Skeletal muscle satellite cell (primary cell): ENCODE data around the gene IPPK.

ENCODE experiments used
- H3K27me3 ChIP-seq: 2 replicates; pipeline ENCODE4 v1.7.0; 2013; ENCODE audit warnings: low read length; ENCODE audit not compliant: control insufficient read depth, insufficient read depth
- H3K36me3 ChIP-seq: 2 replicates; pipeline ENCODE4 v1.7.0; 2013; ENCODE audit warnings: mild to moderate bottlenecking, control low read depth, low read length; ENCODE audit not compliant: insufficient read depth
- H3K4me1 ChIP-seq: 2 replicates; pipeline ENCODE4 v1.7.0; 2013; ENCODE audit warnings: low read length; ENCODE audit not compliant: control insufficient read depth, insufficient read depth
- H3K4me2 ChIP-seq: 2 replicates; pipeline ENCODE4 v1.7.0; 2013; ENCODE audit warnings: mild to moderate bottlenecking, low read length
- H3K4me3 ChIP-seq: 2 replicates; pipeline ENCODE4 v1.7.0; 2013; ENCODE audit warnings: low read length
- H3K9ac ChIP-seq: 2 replicates; pipeline ENCODE4 v1.7.0; 2013; ENCODE audit warnings: mild to moderate bottlenecking, low read depth, low read length, moderate library complexity
- H3K9me3 ChIP-seq: replicated peaks from 2 replicates; pipeline ENCODE4 v1.7.0; 2013; ENCODE audit warnings: mild to moderate bottlenecking, control low read depth, low read length

Gene IPPK

GRCh38 chr9:92663126-92663525 lies 6.8 kb downstream of the IPPK start:
- H3K36me3 ChIP-seq, result peaks cover 31% of the 10 kb centered on the region
- peaks cover 10% of the 10 kb centered on the region for H3K4me1 ChIP-seq
- H3K4me3 ChIP-seq, result no peak overlapping the region
- H3K9ac ChIP-seq, result no peak overlapping the region
- H3K27me3 ChIP-seq, result no peaks in the 10 kb centered on the region
- H3K4me2 ChIP-seq, result no peak overlapping the region
- no peaks in the 10 kb centered on the region for H3K9me3 ChIP-seq

DNA sequence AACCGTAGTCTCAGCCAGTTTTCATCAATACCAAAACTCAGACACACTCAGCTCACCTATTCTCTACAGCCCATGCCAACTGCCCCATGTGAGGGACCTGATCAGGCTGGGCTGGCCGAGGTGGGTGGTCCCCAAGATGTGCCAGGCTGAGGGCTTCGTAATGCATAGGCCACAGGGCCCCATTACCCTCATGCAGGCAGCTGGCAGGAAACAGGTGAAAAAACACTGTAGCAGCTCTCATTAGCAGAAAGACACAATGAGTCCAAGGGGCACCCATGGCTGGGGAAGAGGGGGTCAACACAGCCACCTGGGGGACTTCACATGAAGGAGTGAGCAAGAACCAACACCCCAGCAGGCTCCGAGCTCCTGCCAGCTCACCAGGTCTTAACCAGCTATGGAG lies 8.2 kb downstream of the IPPK start:
- Histone ChIP-seq H3K9ac (no peak overlapping the region), H3K27me3 (no peaks in the 10 kb centered on the region), H3K4me3 (no peak overlapping the region), H3K4me1 (peaks cover 14% of the 10 kb centered on the region), H3K4me2 (no peak overlapping the region), H3K9me3 (no peaks in the 10 kb centered on the region), H3K36me3 (peaks cover 28% of the 10 kb centered on the region)

DNA sequence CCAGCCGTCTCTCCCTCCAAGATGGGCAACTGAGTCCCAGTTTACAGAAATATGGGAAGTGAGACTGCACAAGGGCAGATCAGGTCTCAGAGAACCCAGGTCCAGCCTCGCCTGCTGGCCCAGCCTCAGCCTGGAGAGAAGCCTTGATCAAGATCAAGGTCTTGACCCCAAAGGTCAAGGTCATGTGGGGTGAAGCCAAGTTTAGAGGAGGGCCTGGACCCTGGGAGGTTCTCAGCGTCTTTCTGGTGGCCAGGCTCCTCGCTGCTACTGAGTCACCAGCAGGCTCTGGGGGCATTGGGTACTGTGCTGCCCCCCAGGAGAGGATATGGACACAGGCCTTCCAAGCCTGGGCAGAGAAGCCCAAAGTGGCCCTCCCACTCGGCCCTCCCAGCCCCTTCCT lies 8.8 kb downstream of the IPPK start:
- H3K9me3 ChIP-seq, result no peaks in the 10 kb centered on the region
- H3K4me1 ChIP-seq, result peaks cover 14% of the 10 kb centered on the region
- no peaks in the 10 kb centered on the region for H3K27me3 ChIP-seq
- no peak overlapping the region for H3K9ac ChIP-seq
- H3K36me3 ChIP-seq, result peaks cover 22% of the 10 kb centered on the region
- H3K4me2 ChIP-seq, result no peak overlapping the region
- no peak overlapping the region for H3K4me3 ChIP-seq

GRCh38 chr9:92660266-92660665 lies 9.7 kb downstream of the IPPK start:
- H3K4me1 ChIP-seq, result peaks cover 14% of the 10 kb centered on the region
- no peak overlapping the region for H3K9ac ChIP-seq
- H3K9me3 ChIP-seq, result no peaks in the 10 kb centered on the region
- H3K4me2 ChIP-seq, result no peak overlapping the region
- no peak overlapping the region for H3K4me3 ChIP-seq
- no peaks in the 10 kb centered on the region for H3K27me3 ChIP-seq
- H3K36me3 ChIP-seq, result peaks cover 25% of the 10 kb centered on the region

DNA sequence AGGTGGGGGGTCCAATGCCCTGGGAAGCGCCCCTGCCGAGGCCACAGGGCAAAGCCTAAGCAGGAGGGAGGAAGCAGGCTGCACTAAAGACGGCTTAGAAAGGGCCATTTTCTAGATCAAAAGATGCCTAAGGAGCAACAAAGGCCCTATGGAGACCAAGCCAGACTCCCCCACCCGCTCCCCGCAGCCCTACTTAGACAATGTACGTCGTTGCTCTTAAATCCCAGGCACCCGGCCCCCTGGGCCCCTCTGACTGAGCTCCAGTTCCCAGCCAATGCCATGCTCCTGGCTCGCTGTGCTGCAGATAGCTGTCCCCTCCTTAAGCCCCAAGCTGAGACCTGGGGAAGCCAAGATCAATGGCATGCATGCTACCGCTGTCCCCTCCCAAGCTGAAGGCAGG lies 10.3 kb downstream of the IPPK start:
- H3K9me3 ChIP-seq, result no peaks in the 10 kb centered on the region
- H3K36me3 ChIP-seq, result peaks cover 32% of the 10 kb centered on the region
- peaks cover 14% of the 10 kb centered on the region for H3K4me1 ChIP-seq
- H3K9ac ChIP-seq, result no peak overlapping the region
- H3K4me3 ChIP-seq, result no peak overlapping the region
- no peak overlapping the region for H3K4me2 ChIP-seq
- no peaks in the 10 kb centered on the region for H3K27me3 ChIP-seq

- Histone ChIP-seq H3K4me2 (no peak overlapping the region), H3K9ac (no peak overlapping the region), H3K9me3 (no peaks in the 10 kb centered on the region), H3K27me3 (no peaks in the 10 kb centered on the region), H3K36me3 (peaks cover 26% of the 10 kb centered on the region), H3K4me1 (peaks cover 14% of the 10 kb centered on the region), H3K4me3 (no peak overlapping the region)
Measured at GRCh38 chr9:92658611-92659010, 11.3 kb downstream of the IPPK start.

DNA sequence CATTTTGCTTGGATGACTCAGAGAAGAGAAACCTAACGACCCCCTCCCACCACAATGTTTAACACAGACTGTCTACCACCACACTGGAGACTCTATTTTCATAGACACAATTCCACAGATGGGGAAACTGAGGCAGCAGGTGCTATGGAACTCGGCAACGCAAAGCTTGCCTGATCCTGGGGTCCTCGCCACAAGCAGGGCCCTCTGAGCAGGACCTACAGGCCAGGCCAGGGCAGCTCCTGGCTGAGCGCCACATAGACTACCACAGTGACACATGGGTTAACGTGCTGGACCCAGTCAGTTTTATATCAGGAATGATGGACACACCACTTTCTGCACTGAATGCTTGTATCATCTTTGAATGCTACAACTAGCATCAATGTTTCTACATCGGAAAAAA lies 11.8 kb downstream of the IPPK start:
- Histone ChIP-seq H3K27me3 (no peaks in the 10 kb centered on the region), H3K9ac (no peak overlapping the region), H3K36me3 (peaks cover 28% of the 10 kb centered on the region), H3K9me3 (no peaks in the 10 kb centered on the region), H3K4me1 (peaks cover 14% of the 10 kb centered on the region), H3K4me2 (no peak overlapping the region), H3K4me3 (no peak overlapping the region)

- peaks cover 29% of the 10 kb centered on the region for H3K36me3 ChIP-seq
- H3K9me3 ChIP-seq, result no peaks in the 10 kb centered on the region
- H3K4me3 ChIP-seq, result no peak overlapping the region
- peaks cover 14% of the 10 kb centered on the region for H3K4me1 ChIP-seq
- H3K4me2 ChIP-seq, result no peak overlapping the region
- H3K9ac ChIP-seq, result no peak overlapping the region
- no peaks in the 10 kb centered on the region for H3K27me3 ChIP-seq
Measured at GRCh38 chr9:92657296-92658094, 12.4 kb downstream of the IPPK start.

DNA sequence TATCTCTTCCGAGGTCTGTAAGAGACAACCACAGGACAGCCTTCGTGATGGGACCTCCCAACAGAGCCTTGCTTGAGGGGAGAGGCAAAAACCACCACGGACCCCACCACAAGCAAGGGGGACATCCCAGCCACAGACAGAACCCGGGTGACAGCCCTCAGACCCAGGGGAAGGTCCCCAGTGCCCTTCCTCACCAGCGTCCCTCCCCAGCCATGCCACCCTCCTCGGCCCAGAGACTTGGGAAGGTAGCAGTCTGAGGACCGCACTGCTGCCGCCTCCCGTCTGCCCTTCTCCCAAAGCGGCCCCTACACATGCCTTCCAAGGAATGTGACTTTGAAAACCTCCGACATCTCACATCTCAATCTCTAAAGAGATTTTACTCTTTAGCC lies 13.4 kb downstream of the IPPK start:
- Histone ChIP-seq H3K9me3 (no peaks in the 10 kb centered on the region), H3K27me3 (no peaks in the 10 kb centered on the region), H3K4me1 (peaks cover 12% of the 10 kb centered on the region), H3K9ac (no peak overlapping the region), H3K4me2 (no peak overlapping the region), H3K4me3 (no peak overlapping the region), H3K36me3 (peaks cover 31% of the 10 kb centered on the region)

GRCh38 chr9:92655896-92656536 lies 13.9 kb downstream of the IPPK start:
- Histone ChIP-seq H3K36me3 (peaks cover 31% of the 10 kb centered on the region), H3K9ac (no peak overlapping the region)

GRCh38 chr9:92655366-92655765 lies 14.6 kb downstream of the IPPK start:
- no peaks in the 10 kb centered on the region for H3K9me3 ChIP-seq

More at GRCh38 chr9:92655896-92656536, 13.9 kb downstream of the IPPK start:
- H3K9me3 ChIP-seq, result no peaks in the 10 kb centered on the region
- no peak overlapping the region for H3K4me2 ChIP-seq
- H3K4me3 ChIP-seq, result no peak overlapping the region
- no peaks in the 10 kb centered on the region for H3K27me3 ChIP-seq
- H3K4me1 ChIP-seq, result peaks cover 9% of the 10 kb centered on the region

More at GRCh38 chr9:92655366-92655765, 14.6 kb downstream of the IPPK start:
- Histone ChIP-seq H3K27me3 (no peaks in the 10 kb centered on the region), H3K36me3 (peaks cover 31% of the 10 kb centered on the region), H3K4me1 (peaks cover 9% of the 10 kb centered on the region), H3K4me3 (no peak overlapping the region), H3K4me2 (no peak overlapping the region), H3K9ac (no peak overlapping the region)
